Measurements from ENCODE around the gene ELP4. TPM values are rescaled to one million over a fixed set of nuclear protein-coding genes. Genes with fewer than 3 reads are reported as not detected.

Gene ELP4
- 6.3 to 9.6 TPM (median 8.5 TPM) in 5 replicates for total RNA-seq (2022; extraction: Qiagen RNA extraction)

GRCh38 chr11:31509429-31510345 is at the start of gene ELP4, which contains the start of gene IMMP1L:
TSS of gene ELP4 (plus strand) at chr11:31509767. CDS start at chr11:31509785, 18 bp downstream.
TSS of gene IMMP1L (minus strand) at chr11:31509622. CDS start at chr11:31463276, 46,346 bp downstream.

GRCh38 chr11:31810779-31811647 is 301.4 kb downstream of the ELP4 start, which contains the start of gene PAX6:
TSS of gene PAX6 (minus strand) at chr11:31811322. CDS start at chr11:31806411, 4,911 bp downstream.

Other genes with a start within 250 kb of the ELP4 start
- gene DCDC1, start 140.0 kb upstream of the ELP4 start, total RNA-seq (2022; extraction: Qiagen RNA extraction) = 0.38 to 0.77 TPM (median 0.59 TPM) in 5 replicates
- 9.4 to 10.5 TPM (median 10.0 TPM) in 5 replicates for gene DNAJC24, start 139.9 kb upstream of the ELP4 start, total RNA-seq (2022; extraction: Qiagen RNA extraction)
- 43.3 to 108 TPM (median 45.0 TPM) in 5 replicates for gene IMMP1L, start 145 bp upstream of the ELP4 start, total RNA-seq (2022; extraction: Qiagen RNA extraction)